Measurements from ENCODE around the gene OTUB1. TPM values are rescaled to one million over a fixed set of nuclear protein-coding genes. Genes with fewer than 3 reads are reported as not detected.
A peak's percentile ranks its signal among the peaks of the same experiment; 100 is the strongest.

OTUB1 gene
- total and polyA plus RNA-seq, 2 of the 4 experiments (the other 2 are of a cell fraction) = 69.0 to 168 TPM

- TF ChIP-seq POLR2A (IDR thresholded peaks at IDR 0.05; ENCODE audit: low read depth, low read length) = no peak
These were observed 21.0 kb downstream of the OTUB1 start (continued) for GRCh38 chr11:64007160-64007628.

GRCh38 chr11:64007629-64008282 lies 21.5 kb downstream of the OTUB1 start:
- peak; percentile 77 for ATAC-seq (ENCODE audit: low read depth)
- peaks cover 10% of the 10 kb centered on the region for H3K4me1 ChIP-seq (ENCODE audit: control insufficient read depth, insufficient read depth, low read length)
- no TSS peak for BruUV-seq (replicated peaks)
- peak overlapping the region; percentile 29; the same call in 1 of the 2 replicates for H2AK5ac ChIP-seq (ENCODE audit: low read depth, low read length)
- no peaks in the 10 kb centered on the region for H3K27me3 ChIP-seq (ENCODE audit: control insufficient read depth, insufficient read depth, low read length)
- no peak overlapping the region for H3K4me3 ChIP-seq (ENCODE audit: insufficient read depth, low read depth, low read length)
- no peak overlapping the region; the same call in 2 of the 3 replicates for H2BK15ac ChIP-seq (ENCODE audit: low read depth, low read length)
- H4K20me1 ChIP-seq (ENCODE audit: insufficient read depth, low read length) = no peaks in the 10 kb centered on the region
- peak overlapping the region; percentile 89 for H2AFZ ChIP-seq (replicated peaks; ENCODE audit: low read length, poor library complexity)
- H3K27ac ChIP-seq (ENCODE audit: insufficient read depth, low read length) = no peak overlapping the region
- POLR2A ChIA-PET (ENCODE audit: unreplicated experiment) = no interaction called here
- WGBS, 2 experiments (ENCODE audit: extremely low coverage in 2 of 2, insufficient read length in 1 of 2) = 16% methylated on average over 29 of the region's 40 CpGs; no CpG with 5 or more reads in 1 of the 2 experiments
- H3K23ac ChIP-seq (ENCODE audit: low read depth, low read length) = no peak overlapping the region
- no peak overlapping the region for H3K18ac ChIP-seq (ENCODE audit: low read depth, low read length)
- H3K4me2 ChIP-seq (ENCODE audit: low read depth, low read length) = peak overlapping the region; percentile 57
- dilution Hi-C loops (cut with HindIII; ENCODE audit: low sequenced_read_pairs, unreplicated experiment) = no loop called here
- H3K9me1 ChIP-seq (ENCODE audit: insufficient read depth, low read length) = no peaks in the 10 kb centered on the region
- peak overlapping the region; percentile 12 for H3K14ac ChIP-seq (replicated peaks; ENCODE audit: low read depth, low read length)
- H3K56ac ChIP-seq (ENCODE audit: extremely low read depth, insufficient read depth, low read length) = no peak overlapping the region
- peak overlapping the region; percentile 17; the same call in 1 of the 2 replicates for H4K91ac ChIP-seq (ENCODE audit: insufficient read depth, low read depth, low read length)
- peak overlapping the region; percentile 42 for H3K9ac ChIP-seq (ENCODE audit: low read depth, low read length)
- peak overlapping the region; percentile 37 for H3K4ac ChIP-seq (ENCODE audit: low read depth, low read length)
- no peaks in the 10 kb centered on the region for H3K9me3 ChIP-seq (ENCODE audit: control insufficient read depth, insufficient read depth, low read length)
- no peaks in the 10 kb centered on the region for H3K79me1 ChIP-seq (ENCODE audit: low read depth in 1 of 2, low read length in 2 of 2)
- no peak overlapping the region for H2BK5ac ChIP-seq (ENCODE audit: low read depth, low read length, poor library complexity, severe bottlenecking)
- in situ Hi-C loops (cut with MboI; ENCODE audit: low sequenced_read_pairs) = no loop called here
- no peaks in the 10 kb centered on the region for H3K36me3 ChIP-seq (ENCODE audit: control insufficient read depth, insufficient read depth, low read length)
- H4K8ac ChIP-seq (ENCODE audit: low read depth in 2 of 2, low read length in 2 of 2) = peak overlapping the region in 1 of 2 experiments; percentile 62; a peak in 2 of 4 replicates
- peak overlapping the region; percentile 6; the same call in 1 of the 2 replicates for H2BK120ac ChIP-seq (ENCODE audit: low read depth, low read length)
- DNase-seq = no peak
- intact Hi-C loops (cut with micrococcal nuclease) = loop anchor here (10.0 kb wide), 1 partner anchor 297 kb away; the partner anchor contains the start of genes CATSPERZ and ESRRA
- peak overlapping the region; percentile 60 for H2AK9ac ChIP-seq (replicated peaks; ENCODE audit: low read depth, low read length, poor library complexity)
- CTCF ChIA-PET = interaction anchor here (1.4 to 1.5 kb wide), 2 partner anchors 140 to 141 kb away, joined by 3 to 4 read pairs; no protein-coding TSS in a partner anchor
- H2BK20ac ChIP-seq (ENCODE audit: low read depth, low read length) = no peak overlapping the region
- H4K5ac ChIP-seq (ENCODE audit: low read depth, low read length) = no peak overlapping the region
- TF ChIP-seq BHLHE40 (IDR thresholded peaks at IDR 0.05; ENCODE audit: low read depth, low read length) = no peak
- no peak for TF ChIP-seq RFX5 (IDR thresholded peaks at IDR 0.05; ENCODE audit: low read depth, low read length)
- TF ChIP-seq CTCF (conservative IDR thresholded peaks at IDR 0.05; ENCODE audit: low read depth, low read length) = no peak
- no peak for TF ChIP-seq NFE2L2 (IDR thresholded peaks at IDR 0.05; ENCODE audit: low read depth, low read length)
- TF ChIP-seq RCOR1 (IDR thresholded peaks at IDR 0.05; ENCODE audit: insufficient replicate concordance, low read length) = no peak
- TF ChIP-seq MAZ (IDR thresholded peaks at IDR 0.05; ENCODE audit: borderline replicate concordance, low read depth, low read length) = no peak
- no peak for TF ChIP-seq MXI1 (IDR thresholded peaks at IDR 0.05; ENCODE audit: borderline replicate concordance, low read depth, low read length)
- TF ChIP-seq SMC3 (IDR thresholded peaks at IDR 0.05; ENCODE audit: low read depth, low read length) = no peak
- no peak for TF ChIP-seq FOS (IDR thresholded peaks at IDR 0.05; ENCODE audit: low read depth, low read length)
- no peak for TF ChIP-seq RAD21 (IDR thresholded peaks at IDR 0.05; ENCODE audit: low read length)
- no peak for TF ChIP-seq POLR2A (IDR thresholded peaks at IDR 0.05; ENCODE audit: low read depth, low read length)
- no peak for TF ChIP-seq ELK1 (IDR thresholded peaks at IDR 0.05; ENCODE audit: borderline replicate concordance, low read depth, low read length)
